CD4-positive, alpha-beta T cell treated with Interleukin-6 at 100 ng/mL for 8 hours (primary cell): Measurements from ENCODE around the gene CNST.
"Not testable (repeated sequence)": the region's sequence is repeated elsewhere in the genome, so short reads cannot be mapped to it uniquely, and the experiment has no call there.

Source experiments
- DNase-seq: peaks from one replicate; pipeline ENCODE4 v3.0.0-alpha.2; 2020; ENCODE audit warnings: mixed read lengths, low spot score

CNST gene

GRCh38 chr1:246587032-246587431 is 20.8 kb downstream of the CNST start:
- DNase-seq: no peak

- no peak for DNase-seq
These were observed 21.4 kb downstream of the CNST start for GRCh38 chr1:246587606-246588005.

GRCh38 chr1:246588159-246588721 is 22.0 kb downstream of the CNST start:
- no peak for DNase-seq

- not testable (repeated sequence) for DNase-seq
These were observed 23.7 kb downstream of the CNST start for GRCh38 chr1:246589919-246590318.

GRCh38 chr1:246591047-246591446 is 24.8 kb downstream of the CNST start:
- DNase-seq: no peak

- no peak for DNase-seq
These were observed 25.2 kb downstream of the CNST start for GRCh38 chr1:246591504-246591903.

- no peak for DNase-seq
These were observed 25.7 kb downstream of the CNST start for GRCh38 chr1:246591958-246592357.

- DNase-seq: no peak
These were observed 26.4 kb downstream of the CNST start for GRCh38 chr1:246592695-246593094.

- DNase-seq: no peak
These were observed 28.9 kb downstream of the CNST start for GRCh38 chr1:246595146-246595545.

- DNase-seq: no peak
These were observed 31.1 kb downstream of the CNST start for GRCh38 chr1:246597340-246597739.

GRCh38 chr1:246597971-246598370 is 31.7 kb downstream of the CNST start:
- DNase-seq: no peak

GRCh38 chr1:246599315-246599714 is 33.1 kb downstream of the CNST start:
- DNase-seq: no peak

- no peak for DNase-seq
These were observed 34.3 kb downstream of the CNST start for GRCh38 chr1:246600579-246600978.

GRCh38 chr1:246602194-246602593 is 35.9 kb downstream of the CNST start:
- DNase-seq: no peak

- DNase-seq: not testable (repeated sequence)
These were observed 39.0 kb downstream of the CNST start for GRCh38 chr1:246605231-246605630.

- no peak for DNase-seq
These were observed 41.2 kb downstream of the CNST start for GRCh38 chr1:246607462-246607861.

- DNase-seq: no peak
These were observed 42.5 kb downstream of the CNST start for GRCh38 chr1:246608616-246609376.

- DNase-seq: no peak
These were observed 43.4 kb downstream of the CNST start for GRCh38 chr1:246609632-246610031.

- DNase-seq: no peak
These were observed 47.0 kb downstream of the CNST start for GRCh38 chr1:246613096-246613758.

- no peak for DNase-seq
These were observed 50.9 kb downstream of the CNST start for GRCh38 chr1:246617156-246617555.

GRCh38 chr1:246617768-246618167 is 51.5 kb downstream of the CNST start:
- no peak for DNase-seq

GRCh38 chr1:246618240-246618808 is 52.1 kb downstream of the CNST start:
- no peak for DNase-seq
